Measurements from ENCODE around the gene CCND1. TPM values are rescaled to one million over a fixed set of nuclear protein-coding genes. Genes with fewer than 3 reads are reported as not detected.

CCND1 gene
- total and polyA plus RNA-seq, 2 of the 8 experiments (the other 6 are each of a cell fraction or from before 2014, with no cell fraction given) = 64.5 to 170 TPM

DNA sequence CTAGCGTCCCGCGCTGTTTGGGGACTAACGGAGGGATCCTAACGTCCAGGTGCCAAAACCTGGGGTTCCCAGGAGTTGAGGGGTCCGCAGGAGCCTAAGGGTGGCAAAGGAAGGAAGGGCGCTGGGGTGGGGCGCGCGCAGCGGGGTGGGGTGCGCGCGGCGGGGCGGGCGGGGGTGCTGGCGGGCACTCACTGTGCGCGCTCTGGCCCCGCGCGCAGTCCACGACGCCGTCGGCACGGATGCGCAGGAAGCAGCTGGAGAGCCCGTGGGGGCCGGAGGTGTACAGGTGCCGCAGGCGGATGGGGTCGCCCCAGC is 62.5 kb downstream of the CCND1 start (continued):
- TF ChIP-seq RNF2 (IDR thresholded peaks at IDR 0.05; ENCODE audit: borderline replicate concordance, low read depth, low read length, missing control alignments, poor library complexity, severe bottlenecking) (no peak), CEBPB (IDR thresholded peaks at IDR 0.05; ENCODE audit: low read depth, low read length) (no peak), SUZ12 (IDR thresholded peaks at IDR 0.05; ENCODE audit: low read length) (peak; percentile 25), RFX5 (IDR thresholded peaks at IDR 0.05; ENCODE audit: borderline replicate concordance, low read depth, low read length) (no peak), SP4 (IDR thresholded peaks at IDR 0.05; ENCODE audit: low read length) (no peak), SRF (IDR thresholded peaks at IDR 0.05; ENCODE audit: low read depth, low read length) (no peak), RAD21 (IDR thresholded peaks at IDR 0.05 in 1 of 2, conservative IDR thresholded peaks at IDR 0.05 in 1 of 2; ENCODE audit: low read depth in 2 of 2, low read length in 2 of 2) (no peak), TAF7 (optimal IDR thresholded peaks at IDR 0.05; ENCODE audit: borderline replicate concordance, low read depth, low read length) (no peak), POLR2AphosphoS5 (IDR thresholded peaks at IDR 0.05; ENCODE audit: low read depth, low read length) (no peak), BCL11A (IDR thresholded peaks at IDR 0.05; ENCODE audit: low read depth in 2 of 2, low read length in 2 of 2) (no peak)
- TF ChIP-seq, protein P1, sequence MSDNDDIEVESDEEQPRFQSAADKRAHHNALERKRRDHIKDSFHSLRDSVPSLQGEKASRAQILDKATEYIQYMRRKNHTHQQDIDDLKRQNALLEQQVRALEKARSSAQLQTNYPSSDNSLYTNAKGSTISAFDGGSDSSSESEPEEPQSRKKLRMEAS (IDR thresholded peaks at IDR 0.05) = no peak

Other genes starting within 250 kb of the CCND1 start
- gene LINC01488, start 159.5 kb upstream of the CCND1 start, total RNA-seq (2021; fragmentation: NEBNext Ultra II Directional; extraction: Animal tissue kit (Norgen Biotek cat#: 25700)) = not detected in 2 replicates
- gene LINC01488, start 159.5 kb upstream of the CCND1 start, polyA plus RNA-seq (2011; rRNA removed) = 0.03 TPM in 1 of 2 replicates, not detected in the other
- 21.0 and 21.3 TPM in 2 replicates for gene LTO1, start 34.2 kb downstream of the CCND1 start, total RNA-seq (2021; fragmentation: NEBNext Ultra II Directional; extraction: Animal tissue kit (Norgen Biotek cat#: 25700))
- 15.4 and 25.5 TPM in 2 replicates for gene LTO1, start 34.2 kb downstream of the CCND1 start, polyA plus RNA-seq (2011; rRNA removed)
- 14.8 and 15.4 TPM in 2 replicates for gene FGF19, start 62.9 kb downstream of the CCND1 start, total RNA-seq (2021; fragmentation: NEBNext Ultra II Directional; extraction: Animal tissue kit (Norgen Biotek cat#: 25700))
- 9.6 and 14.8 TPM in 2 replicates for gene FGF19, start 62.9 kb downstream of the CCND1 start, polyA plus RNA-seq (2011; rRNA removed)
- 2.0 TPM in 2 replicates for gene FGF4, start 134.2 kb downstream of the CCND1 start, total RNA-seq (2021; fragmentation: NEBNext Ultra II Directional; extraction: Animal tissue kit (Norgen Biotek cat#: 25700))
- gene FGF4, start 134.2 kb downstream of the CCND1 start, polyA plus RNA-seq (2011; rRNA removed) = 0.57 and 1.3 TPM in 2 replicates
- gene FGF3, start 178.3 kb downstream of the CCND1 start, total RNA-seq (2021; fragmentation: NEBNext Ultra II Directional; extraction: Animal tissue kit (Norgen Biotek cat#: 25700)) = not detected in 2 replicates
- gene FGF3, start 178.3 kb downstream of the CCND1 start, polyA plus RNA-seq (2011; rRNA removed) = 0.19 TPM in 1 of 2 replicates, not detected in the other

All from H1 (cell line).